ENCODE results near the gene ATP6V0E1.

- no peak for TF ChIP-seq REST (IDR thresholded peaks at IDR 0.05; ENCODE audit: low read depth)
- TF ChIP-seq YY1 (IDR thresholded peaks at IDR 0.05; ENCODE audit: low read depth) = no peak
- TF ChIP-seq EGR1 (IDR thresholded peaks at IDR 0.05) = no peak
- no peak for TF ChIP-seq TAF1 (IDR thresholded peaks at IDR 0.05; ENCODE audit: low read depth)
- TF ChIP-seq CEBPB (IDR thresholded peaks at IDR 0.05) = peak; percentile 29; the same call in 1 of the 2 replicates
Measured at GRCh38 chr5:173012882-173013281, 29.3 kb downstream of the ATP6V0E1 start.
